ENCODE results near the gene TSPAN5. TPM values are rescaled to one million over a fixed set of nuclear protein-coding genes. Genes with fewer than 3 reads are reported as not detected.

Gene TSPAN5
- total and polyA plus RNA-seq, 7 experiments from 2014 or later = 3.3 to 31.6 (median 7.8) TPM

DNA sequence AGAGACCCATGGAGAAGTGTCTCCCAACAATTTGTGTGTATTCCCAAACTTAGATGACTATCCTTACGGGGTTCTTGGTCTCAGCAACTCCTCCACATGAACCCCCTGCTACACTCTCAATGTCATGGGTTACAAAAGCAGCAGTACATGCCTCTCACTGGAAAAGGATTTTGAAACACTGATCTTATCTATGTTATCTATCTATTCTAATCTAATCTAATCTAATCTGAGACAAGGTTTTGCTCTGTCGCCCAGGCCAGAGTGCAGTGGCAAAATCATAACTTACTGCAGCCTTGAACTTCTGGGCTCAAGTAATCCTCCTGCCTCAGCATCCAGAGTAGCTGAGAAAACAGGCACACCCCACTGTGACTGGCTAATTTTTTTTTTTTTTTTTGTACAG lies 19.3 kb downstream of the TSPAN5 start:
- Histone ChIP-seq H3K27me3 (ENCODE audit: control insufficient read depth in 2 of 2, insufficient read depth in 2 of 2, low read length in 2 of 2) (no peaks in the 10 kb centered on the region), H3K4me3 (ENCODE audit: low read length) (peak overlapping the region; percentile 36), H3K9me3 (ENCODE audit: control insufficient read depth in 2 of 3, low read length in 3 of 3) (no peaks in the 10 kb centered on the region), H3K27ac (ENCODE audit: low read depth, low read length) (peak overlapping the region; percentile 49), H3K36me3 (ENCODE audit: control insufficient read depth in 2 of 3, insufficient read depth in 3 of 3, low read length in 3 of 3) (no peaks in the 10 kb centered on the region), H3K4me1 (ENCODE audit: control insufficient read depth in 2 of 2, insufficient read depth in 2 of 2, low read length in 2 of 2) (peaks cover 8 to 20% of the 10 kb centered on the region in 2 donors)
- Mint-ChIP-seq H3K9me3 (peaks cover 0 to 2% (median 0%) of the 10 kb centered on the region in 11 donors), H3K36me3 (peaks cover 0 to 12% (median 3%) of the 10 kb centered on the region in 5 donors), H3K4me3 (peak overlapping the region; percentile 37 to 93 (median 82)), H3K27ac (peak overlapping the region; percentile 79 to 97 (median 87)), H3K27me3 (no peaks in the 10 kb centered on the region), H3K4me1 (peaks cover 29 to 53% (median 38%) of the 10 kb centered on the region in 7 donors)
- intact Hi-C loops (cut with micrococcal nuclease) = loop anchor here in 1 of 2 donors (1.0 kb wide), 2 partner anchors 19 to 37 kb away; partner anchors contain the start of gene TSPAN5
- ChIA-PET CTCF (interaction anchor here (1.0 kb wide), 1 partner anchor 15 kb away, joined by 3 read pairs; no protein-coding TSS in a partner anchor), POLR2A (no interaction called here)
- DNase-seq = no peak
- ATAC-seq = no peak

DNA sequence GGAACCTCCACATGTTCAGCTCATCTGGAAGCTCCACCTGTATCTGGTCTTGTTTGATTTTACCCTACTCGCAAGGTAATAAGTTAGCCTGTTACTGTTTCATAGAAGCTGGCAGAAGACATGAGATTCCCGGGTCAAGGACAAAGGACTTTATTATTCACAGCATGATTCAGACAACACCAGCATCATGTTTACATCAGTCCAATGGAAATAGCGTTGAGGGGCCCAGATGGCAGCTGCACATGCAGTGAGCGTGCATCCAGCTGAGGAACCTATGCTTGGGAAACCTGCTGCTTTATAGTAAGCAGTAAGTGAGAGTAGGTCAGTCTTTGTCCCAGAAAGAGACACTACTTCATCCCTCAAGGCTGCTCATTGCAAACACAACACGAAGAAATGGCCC lies 19.8 kb downstream of the TSPAN5 start:
- Histone ChIP-seq H3K4me1 (ENCODE audit: control insufficient read depth in 2 of 2, insufficient read depth in 2 of 2, low read length in 2 of 2) (peaks cover 6 to 16% of the 10 kb centered on the region in 2 donors), H3K27me3 (ENCODE audit: control insufficient read depth in 2 of 2, insufficient read depth in 2 of 2, low read length in 2 of 2) (no peaks in the 10 kb centered on the region), H3K27ac (ENCODE audit: low read depth, low read length) (no peak overlapping the region), H3K9me3 (ENCODE audit: control insufficient read depth in 2 of 3, low read length in 3 of 3) (no peaks in the 10 kb centered on the region), H3K4me3 (ENCODE audit: low read length) (no peak overlapping the region), H3K36me3 (ENCODE audit: control insufficient read depth in 2 of 3, insufficient read depth in 3 of 3, low read length in 3 of 3) (no peaks in the 10 kb centered on the region)
- Mint-ChIP-seq H3K27ac (peak overlapping the region in 7 of 9 donors; percentile 79 to 96 (median 87)), H3K9me3 (peaks cover 0 to 2% (median 0%) of the 10 kb centered on the region in 11 donors), H3K36me3 (peaks cover 0 to 12% (median 3%) of the 10 kb centered on the region in 5 donors), H3K4me3 (peak overlapping the region in 8 of 10 donors; percentile 7 to 93 (median 80)), H3K27me3 (no peaks in the 10 kb centered on the region), H3K4me1 (peaks cover 26 to 48% (median 34%) of the 10 kb centered on the region in 7 donors)
- ChIA-PET POLR2A (no interaction called here), CTCF (no interaction called here)
- DNase-seq (no peak), ATAC-seq (no peak)
- intact Hi-C loops (cut with micrococcal nuclease) = loop anchor here in 1 of 2 donors (1.0 kb wide), 2 partner anchors 20 to 36 kb away; partner anchors contain the start of gene TSPAN5

DNA sequence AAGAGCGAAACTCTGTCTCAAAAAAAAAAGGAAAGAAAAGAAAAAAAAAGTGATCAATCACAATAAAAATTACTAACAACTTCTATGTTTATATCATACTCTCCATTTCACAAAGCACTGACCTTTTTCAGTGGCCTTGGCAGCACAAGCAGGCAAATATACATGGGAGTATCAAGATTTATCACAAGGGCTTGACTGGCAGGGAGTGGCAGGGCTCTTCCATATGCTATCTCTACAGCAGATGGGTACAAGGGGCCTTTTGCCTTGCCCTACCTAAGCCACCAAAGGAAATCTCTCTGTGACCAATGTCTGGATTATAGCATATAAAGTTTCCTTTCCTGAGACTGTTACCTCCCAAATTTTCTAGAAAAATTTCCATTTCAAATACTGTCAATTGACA lies 24.4 kb downstream of the TSPAN5 start:
- no peak overlapping the region for H3K27ac Mint-ChIP-seq
- H3K27me3 Mint-ChIP-seq = no peaks in the 10 kb centered on the region
- CTCF ChIA-PET = no interaction called here

DNA sequence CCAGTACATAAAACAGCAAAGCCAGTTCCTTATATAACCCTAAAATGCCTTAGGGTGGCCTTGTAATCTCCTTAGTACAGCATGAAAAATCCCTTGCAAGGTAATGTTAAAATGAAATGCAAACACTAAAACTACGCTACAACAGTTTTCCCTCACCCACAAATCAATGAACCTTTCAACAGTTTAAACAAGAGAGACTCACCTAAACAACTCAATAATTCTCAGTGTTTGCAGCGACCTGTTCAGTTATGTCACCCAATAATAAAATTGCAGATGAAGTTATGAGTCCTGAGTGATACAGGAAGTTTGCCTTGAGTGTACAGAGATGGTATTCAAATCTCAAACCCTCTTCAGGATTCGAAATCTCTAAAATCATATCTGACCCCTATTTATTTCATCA lies 25.3 kb downstream of the TSPAN5 start:
- POLR2A ChIA-PET = no interaction called here
- peaks cover 0 to 9% (median 0%) of the 10 kb centered on the region in 11 donors for H3K9me3 Mint-ChIP-seq
- Histone ChIP-seq H3K9me3 (ENCODE audit: control insufficient read depth in 2 of 3, low read length in 3 of 3) (no peaks in the 10 kb centered on the region), H3K36me3 (ENCODE audit: control insufficient read depth in 2 of 3, insufficient read depth in 3 of 3, low read length in 3 of 3) (no peaks in the 10 kb centered on the region), H3K4me1 (ENCODE audit: control insufficient read depth in 2 of 2, insufficient read depth in 2 of 2, low read length in 2 of 2) (no peaks in the 10 kb centered on the region), H3K4me3 (ENCODE audit: low read length) (no peak overlapping the region), H3K27me3 (ENCODE audit: control insufficient read depth in 2 of 2, insufficient read depth in 2 of 2, low read length in 2 of 2) (no peaks in the 10 kb centered on the region), H3K27ac (ENCODE audit: low read depth, low read length) (no peak overlapping the region)
- H3K27ac Mint-ChIP-seq = no peak overlapping the region
- peaks cover 0 to 18% (median 9%) of the 10 kb centered on the region in 5 donors for H3K36me3 Mint-ChIP-seq
- no peaks in the 10 kb centered on the region for H3K27me3 Mint-ChIP-seq
- DNase-seq (no peak), ATAC-seq (no peak)
- no peak overlapping the region for H3K4me3 Mint-ChIP-seq
- CTCF ChIA-PET = no interaction called here
- intact Hi-C loops (cut with micrococcal nuclease) = no loop called here
- H3K4me1 Mint-ChIP-seq = peaks cover 8 to 36% (median 18%) of the 10 kb centered on the region in 7 donors

More for the DNA sequence above, 24.4 kb downstream of the TSPAN5 start:
- H3K9me3 Mint-ChIP-seq = peaks cover 0 to 9% (median 0%) of the 10 kb centered on the region in 11 donors
- intact Hi-C loops (cut with micrococcal nuclease) = no loop called here
- Histone ChIP-seq H3K27me3 (ENCODE audit: control insufficient read depth in 2 of 2, insufficient read depth in 2 of 2, low read length in 2 of 2) (no peaks in the 10 kb centered on the region), H3K4me1 (ENCODE audit: control insufficient read depth in 2 of 2, insufficient read depth in 2 of 2, low read length in 2 of 2) (peaks cover 0 to 2% of the 10 kb centered on the region in 2 donors), H3K36me3 (ENCODE audit: control insufficient read depth in 2 of 3, insufficient read depth in 3 of 3, low read length in 3 of 3) (no peaks in the 10 kb centered on the region), H3K4me3 (ENCODE audit: low read length) (no peak overlapping the region), H3K27ac (ENCODE audit: low read depth, low read length) (no peak overlapping the region), H3K9me3 (ENCODE audit: control insufficient read depth in 2 of 3, low read length in 3 of 3) (no peaks in the 10 kb centered on the region)
- no peak overlapping the region for H3K4me3 Mint-ChIP-seq
- POLR2A ChIA-PET = no interaction called here
- H3K36me3 Mint-ChIP-seq = peaks cover 0 to 18% (median 9%) of the 10 kb centered on the region in 5 donors
- DNase-seq (no peak), ATAC-seq (no peak)
- H3K4me1 Mint-ChIP-seq = peaks cover 13 to 39% (median 24%) of the 10 kb centered on the region in 7 donors

DNA sequence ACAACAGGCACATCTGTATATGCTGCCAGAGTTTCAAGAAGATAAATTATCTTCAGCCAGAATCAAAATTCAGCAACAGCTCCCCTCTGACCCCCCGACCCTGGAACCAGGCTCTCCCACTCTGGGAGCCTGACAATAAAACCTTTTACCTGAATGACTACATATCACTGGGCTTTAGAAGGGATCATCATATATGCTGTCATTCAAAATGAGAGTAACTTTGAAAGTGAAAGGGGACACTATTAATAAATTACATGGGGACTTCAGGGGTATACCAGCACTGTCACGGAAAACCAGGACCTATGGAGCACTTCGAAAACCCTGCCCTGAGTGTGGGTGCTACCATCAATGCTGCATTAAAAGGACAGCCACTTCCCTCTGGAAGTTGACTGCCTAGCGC lies 26.2 kb downstream of the TSPAN5 start:
- Histone ChIP-seq H3K9me3 (ENCODE audit: control insufficient read depth in 2 of 3, low read length in 3 of 3) (no peaks in the 10 kb centered on the region), H3K36me3 (ENCODE audit: control insufficient read depth in 2 of 3, insufficient read depth in 3 of 3, low read length in 3 of 3) (no peaks in the 10 kb centered on the region), H3K4me3 (ENCODE audit: low read length) (no peak overlapping the region), H3K4me1 (ENCODE audit: control insufficient read depth in 2 of 2, insufficient read depth in 2 of 2, low read length in 2 of 2) (no peaks in the 10 kb centered on the region), H3K27me3 (ENCODE audit: control insufficient read depth in 2 of 2, insufficient read depth in 2 of 2, low read length in 2 of 2) (no peaks in the 10 kb centered on the region), H3K27ac (ENCODE audit: low read depth, low read length) (no peak overlapping the region)
- peak overlapping the region in 1 of 9 donors; percentile 58 for H3K27ac Mint-ChIP-seq
- no peak for DNase-seq
- intact Hi-C loops (cut with micrococcal nuclease) = no loop called here
- ATAC-seq = no peak
- peaks cover 0 to 9% (median 0%) of the 10 kb centered on the region in 11 donors for H3K9me3 Mint-ChIP-seq
- ChIA-PET CTCF (no interaction called here), POLR2A (no interaction called here)
- peaks cover 11 to 40% (median 18%) of the 10 kb centered on the region in 7 donors for H3K4me1 Mint-ChIP-seq
- no peaks in the 10 kb centered on the region for H3K27me3 Mint-ChIP-seq
- H3K4me3 Mint-ChIP-seq = no peak overlapping the region
- H3K36me3 Mint-ChIP-seq = peaks cover 0 to 18% (median 9%) of the 10 kb centered on the region in 5 donors

DNA sequence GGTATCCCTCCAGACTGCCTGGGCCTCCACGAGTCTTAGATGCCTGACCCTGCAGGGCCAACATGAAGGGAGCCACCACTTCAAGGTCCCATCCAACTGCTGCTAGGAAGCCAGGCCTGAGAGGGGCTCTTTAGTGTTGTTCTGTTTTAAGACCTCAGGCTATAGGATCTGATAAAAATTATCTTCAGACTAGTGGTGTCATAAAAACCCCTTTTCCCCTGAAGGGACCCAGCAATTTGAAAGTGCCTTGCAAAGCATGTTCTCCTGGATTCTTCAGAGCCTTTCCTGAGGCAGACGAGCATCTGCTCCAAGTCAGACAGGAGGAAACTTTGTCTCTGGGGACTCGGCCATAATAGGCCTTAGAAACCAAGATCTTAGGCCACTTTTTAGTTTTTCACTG lies 26.9 kb downstream of the TSPAN5 start:
- intact Hi-C loops (cut with micrococcal nuclease) = no loop called here
- H3K27me3 Mint-ChIP-seq = no peaks in the 10 kb centered on the region
- Histone ChIP-seq H3K27me3 (ENCODE audit: control insufficient read depth in 2 of 2, insufficient read depth in 2 of 2, low read length in 2 of 2) (no peaks in the 10 kb centered on the region), H3K27ac (ENCODE audit: low read depth, low read length) (no peak overlapping the region), H3K4me3 (ENCODE audit: low read length) (no peak overlapping the region), H3K36me3 (ENCODE audit: control insufficient read depth in 2 of 3, insufficient read depth in 3 of 3, low read length in 3 of 3) (no peaks in the 10 kb centered on the region), H3K4me1 (ENCODE audit: control insufficient read depth in 2 of 2, insufficient read depth in 2 of 2, low read length in 2 of 2) (no peaks in the 10 kb centered on the region), H3K9me3 (ENCODE audit: control insufficient read depth in 2 of 3, low read length in 3 of 3) (no peaks in the 10 kb centered on the region)
- no peak for ATAC-seq
- H3K9me3 Mint-ChIP-seq = peaks cover 0 to 9% (median 0%) of the 10 kb centered on the region in 11 donors
- H3K4me1 Mint-ChIP-seq = peaks cover 13 to 46% (median 24%) of the 10 kb centered on the region in 7 donors
- no peak for DNase-seq
- H3K27ac Mint-ChIP-seq = peak overlapping the region in 1 of 9 donors; percentile 58
- H3K36me3 Mint-ChIP-seq = peaks cover 0 to 18% (median 9%) of the 10 kb centered on the region in 5 donors
- H3K4me3 Mint-ChIP-seq = no peak overlapping the region
- CTCF ChIA-PET = no interaction called here
- POLR2A ChIA-PET = no interaction called here
